ENCODE data around the gene SCYGR3.
"Not testable (repeated sequence)": the region's sequence is repeated elsewhere in the genome, so short reads cannot be mapped to it uniquely, and the experiment has no call there.

The SCYGR3 gene

DNA sequence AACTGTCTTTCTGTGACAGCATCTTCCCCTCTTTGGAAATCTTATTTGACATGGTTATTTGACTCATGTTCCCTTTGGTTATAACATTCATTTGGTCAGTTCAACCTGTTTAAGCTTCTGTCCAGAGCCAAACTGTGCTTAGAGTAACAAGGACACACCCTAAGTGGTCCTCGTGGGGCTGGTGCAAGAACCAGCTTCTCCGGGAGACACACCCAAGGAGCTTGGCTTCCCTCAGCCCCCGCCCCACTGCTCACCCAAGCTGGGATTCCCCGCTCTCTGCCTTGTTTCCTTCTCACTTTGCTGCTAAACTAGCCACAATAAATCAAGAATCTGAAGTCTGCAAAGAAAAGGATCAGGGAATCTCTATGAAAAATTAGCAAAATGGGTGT is 1.4 kb downstream of the SCYGR3 start:
- no peak for DNase-seq (ENCODE audit: low read depth)

DNA sequence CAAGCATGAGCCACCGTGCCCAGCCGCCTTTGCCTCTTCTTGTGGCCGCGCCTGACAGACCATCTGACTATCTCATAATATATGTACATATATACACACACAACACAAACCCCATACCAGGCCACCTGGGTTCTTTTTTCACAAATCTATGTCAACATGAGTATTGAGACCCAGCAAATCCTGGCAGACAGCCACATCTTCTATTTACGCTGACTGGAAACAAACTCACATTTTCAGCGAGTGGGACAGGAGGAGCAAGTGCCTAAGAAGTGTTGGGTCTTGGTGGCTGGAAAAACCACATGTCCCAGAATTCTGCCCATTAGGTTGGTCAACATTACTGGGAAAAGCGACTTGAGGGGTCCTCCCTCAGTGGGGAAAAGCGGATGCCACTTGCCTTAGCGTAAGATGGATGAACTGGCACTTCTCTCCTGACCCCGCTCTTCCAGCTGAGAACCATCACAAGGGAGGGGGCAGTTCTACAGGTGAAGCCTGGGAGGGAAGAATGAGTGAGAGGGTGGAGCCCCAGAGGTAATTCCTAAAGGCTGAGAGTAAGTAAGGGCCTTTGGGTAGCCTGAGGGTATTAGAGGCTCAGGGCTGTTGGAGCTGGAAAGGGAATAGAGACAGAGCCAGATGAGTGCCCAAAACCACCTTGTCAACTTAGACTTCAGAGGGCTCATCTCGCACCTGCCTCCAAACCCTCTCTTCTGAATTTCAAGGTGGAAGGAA is 1.9 kb downstream of the SCYGR3 start:
- no peak for DNase-seq (ENCODE audit: low read depth)

DNA sequence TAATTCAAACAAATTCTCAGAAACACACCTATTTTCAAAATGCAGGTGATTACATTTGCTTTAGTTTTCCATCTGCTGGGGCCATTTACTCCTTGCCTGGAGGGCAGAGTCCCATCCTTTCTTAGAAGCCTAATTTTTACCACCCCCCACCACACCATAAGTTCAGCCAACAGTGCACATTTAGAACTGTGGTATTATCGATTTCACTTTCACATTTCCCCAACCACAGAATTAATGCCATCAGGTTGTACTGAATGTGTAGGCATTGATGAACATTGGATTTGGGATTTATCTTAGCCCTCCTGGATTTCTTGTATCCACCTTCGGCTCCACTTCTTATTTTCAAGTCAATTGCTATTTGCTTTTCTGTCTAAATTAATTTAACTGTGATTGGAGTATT is 4.5 kb downstream of the SCYGR3 start:
- DNase-seq (ENCODE audit: low read depth), result no peak

DNA sequence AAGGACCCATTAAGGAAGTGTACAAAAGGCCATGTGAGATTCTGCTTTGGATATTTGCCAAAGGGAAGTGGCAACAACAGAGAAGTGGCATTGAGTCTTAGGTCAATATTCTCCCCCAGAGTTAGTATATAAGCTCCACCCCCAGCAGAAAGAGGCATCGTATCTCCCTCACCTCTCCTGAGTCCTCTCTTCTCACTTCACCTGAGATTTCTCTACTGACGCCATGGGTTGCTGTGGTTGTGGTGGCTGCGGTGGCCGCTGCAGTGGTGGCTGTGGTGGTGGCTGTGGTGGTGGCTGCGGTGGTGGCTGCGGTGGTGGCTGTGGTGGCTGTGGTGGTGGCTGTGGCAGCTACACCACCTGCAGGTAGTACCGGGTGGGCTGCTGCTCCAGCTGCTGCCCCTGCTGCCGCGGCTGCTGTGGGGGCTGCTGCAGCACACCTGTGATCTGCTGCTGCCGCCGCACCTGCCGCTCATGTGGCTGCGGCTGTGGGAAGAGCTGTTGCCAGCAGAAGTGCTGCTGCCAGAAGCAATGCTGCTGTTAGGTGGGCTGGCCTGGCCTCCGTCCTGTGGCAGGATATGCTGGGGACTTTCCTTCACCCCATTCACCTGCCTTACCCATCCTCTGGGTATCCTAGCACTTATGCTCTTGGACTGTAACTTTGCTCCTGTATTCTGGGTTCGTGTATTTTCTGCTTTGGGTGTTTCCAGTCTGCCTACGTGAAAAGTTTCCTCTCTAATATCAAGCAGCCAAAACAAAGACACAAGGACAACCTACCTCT is 5.9 kb downstream of the SCYGR3 start:
- DNase-seq (ENCODE audit: low read depth), result no peak

DNA sequence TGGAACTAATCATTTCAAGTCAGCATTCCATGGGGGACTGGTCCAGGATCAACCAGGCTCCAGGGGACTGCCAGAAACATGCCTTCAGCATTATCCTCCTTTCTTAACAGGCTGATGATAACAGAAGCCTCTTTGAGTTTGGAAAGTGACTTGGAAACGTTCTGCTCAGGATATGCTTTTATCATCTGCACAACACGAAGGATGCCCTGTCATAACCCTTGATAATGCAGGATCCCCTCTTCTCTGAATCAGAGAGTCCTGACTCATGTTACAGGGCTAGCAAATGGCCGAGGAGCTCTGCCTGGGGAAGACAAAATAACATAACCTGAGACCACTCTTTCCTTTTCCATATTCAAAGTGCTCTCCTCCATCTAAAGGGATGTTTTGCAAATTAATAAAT is 6.7 kb downstream of the SCYGR3 start:
- DNase-seq (ENCODE audit: low read depth), result no peak

DNA sequence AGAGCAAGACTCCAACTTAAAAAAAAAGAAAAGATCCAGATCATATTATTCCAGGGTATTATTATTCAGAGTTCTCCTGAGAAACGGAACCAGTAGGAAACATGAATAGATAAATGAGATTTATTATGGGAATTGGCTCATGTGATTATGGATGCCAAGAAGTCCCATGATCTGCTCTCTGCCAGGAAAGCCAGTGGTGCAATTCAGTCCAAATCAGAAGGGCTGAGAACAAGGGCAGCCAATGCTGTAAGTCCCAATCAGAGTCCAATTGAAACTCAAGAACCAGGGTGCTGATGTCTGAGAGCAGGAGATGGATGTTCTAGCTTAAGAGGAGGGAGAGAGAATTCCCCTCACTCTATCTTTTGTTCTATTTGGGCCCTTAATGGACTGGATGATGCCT is 8.2 kb downstream of the SCYGR3 start:
- no peak for DNase-seq (ENCODE audit: low read depth)

DNA sequence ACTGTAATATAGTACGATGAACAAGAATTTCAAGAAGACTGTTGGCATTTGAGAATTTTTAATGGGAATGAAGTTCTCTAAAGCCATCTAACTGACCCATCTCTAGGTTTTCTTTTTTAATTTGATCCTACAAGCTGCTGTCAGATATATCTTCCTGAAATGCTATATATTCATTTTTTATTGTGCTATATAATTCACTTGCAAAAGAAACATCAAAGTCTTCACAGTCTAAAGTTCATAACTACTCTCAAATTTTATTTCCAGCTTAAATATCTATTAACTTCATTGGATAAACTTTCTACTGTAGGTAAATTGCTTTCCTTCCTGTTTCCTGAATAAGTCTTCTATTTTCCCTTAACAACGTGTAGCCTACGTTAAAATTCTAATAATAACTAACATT is 12.3 kb downstream of the SCYGR3 start:
- no peak for DNase-seq (ENCODE audit: low read depth)

DNA sequence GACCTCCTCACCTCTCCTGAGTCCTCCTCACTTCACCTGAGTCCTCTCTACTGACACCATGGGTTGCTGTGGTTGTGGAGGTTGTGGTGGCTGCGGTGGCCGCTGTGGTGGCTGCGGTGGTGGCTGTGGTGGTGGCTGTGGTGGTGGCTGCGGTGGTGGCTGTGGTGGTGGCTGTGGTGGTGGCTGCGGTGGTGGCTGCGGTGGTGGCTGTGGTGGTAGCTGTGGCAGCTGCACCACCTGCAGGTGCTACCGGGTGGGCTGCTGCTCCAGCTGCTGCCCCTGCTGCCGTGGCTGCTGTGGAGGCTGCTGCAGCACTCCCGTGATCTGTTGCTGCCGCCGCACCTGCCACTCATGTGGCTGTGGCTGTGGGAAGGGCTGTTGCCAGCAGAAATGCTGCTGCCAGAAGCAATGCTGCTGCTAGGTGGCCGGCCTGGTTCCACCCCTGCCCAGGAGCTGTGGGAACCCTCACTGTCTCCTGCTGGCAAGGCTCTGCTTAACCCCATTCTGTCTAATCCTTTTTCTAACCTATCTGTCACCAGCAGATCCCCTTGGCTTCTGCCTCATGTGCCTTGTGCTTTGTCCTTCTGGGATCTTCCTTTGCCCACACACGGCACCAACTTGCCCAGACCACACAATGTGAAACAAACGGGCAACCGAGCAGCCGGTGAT is 15.7 kb downstream of the SCYGR3 start, which contains the start of gene SCYGR2:
SCYGR2 (plus strand) TSS at position 59 of the 669 bp plus-strand sequence; CDS start at position 59, 0 bp downstream.
- not testable (repeated sequence) for DNase-seq (ENCODE audit: low read depth)

DNA sequence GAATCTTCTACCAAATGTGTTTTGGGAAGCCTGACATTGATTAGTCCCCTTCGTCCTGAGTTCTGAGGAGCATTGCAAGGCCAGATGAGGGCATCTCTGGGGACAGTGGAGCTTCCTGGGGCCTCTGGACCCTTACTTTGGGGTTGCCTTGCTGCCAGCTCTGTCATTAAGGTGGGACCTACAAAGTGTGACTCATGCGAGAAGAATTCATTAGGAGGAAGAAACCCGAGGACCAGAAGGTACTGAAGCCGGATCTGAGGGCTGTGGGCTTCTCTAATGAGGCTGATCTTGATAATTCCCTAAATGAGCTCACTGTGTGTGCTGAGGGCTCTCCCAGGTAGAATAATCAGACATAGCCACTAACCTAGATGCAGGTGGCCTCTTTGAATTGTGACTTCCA is 16.6 kb downstream of the SCYGR3 start:
- DNase-seq (ENCODE audit: low read depth), result no peak

DNA sequence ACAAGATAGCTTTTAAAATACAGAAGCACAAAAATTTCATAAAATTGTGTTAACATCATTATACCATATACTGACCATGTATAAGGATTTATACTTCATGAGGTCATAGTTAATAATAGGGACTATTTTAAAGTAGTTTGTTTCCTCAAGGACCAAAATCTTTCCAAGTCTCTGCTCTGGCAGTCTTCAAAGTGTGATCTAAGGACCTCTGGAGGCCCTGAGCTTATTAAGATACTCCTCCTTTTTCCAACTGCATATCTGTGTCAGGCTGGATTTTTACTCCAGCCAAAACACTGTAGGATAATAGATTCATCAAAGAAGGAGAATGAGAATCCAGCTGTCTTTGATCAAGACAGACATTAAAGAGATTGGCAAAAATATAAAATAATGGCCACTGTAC is 17.6 kb downstream of the SCYGR3 start:
- no peak for DNase-seq (ENCODE audit: low read depth)

DNA sequence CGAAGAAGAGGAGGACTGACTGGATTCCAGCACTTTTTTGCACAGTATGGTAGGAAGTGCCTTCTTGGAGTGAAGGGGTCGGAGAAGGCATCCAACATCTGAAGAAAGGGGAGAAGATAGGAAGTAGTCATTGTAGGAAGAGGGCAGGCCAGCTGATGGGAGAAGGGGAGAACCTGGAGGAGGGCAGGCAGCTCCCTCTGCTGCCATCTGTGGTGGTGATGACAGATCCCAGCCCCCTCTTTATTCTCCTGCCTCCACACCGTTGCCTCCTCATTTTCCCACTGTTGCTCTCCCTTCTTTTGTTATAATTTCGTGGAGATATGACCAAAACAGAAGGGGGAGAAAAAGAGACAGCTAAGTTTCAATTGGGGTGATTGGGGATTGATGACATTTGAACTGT is 18.8 kb downstream of the SCYGR3 start:
- DNase-seq (ENCODE audit: low read depth), result no peak

DNA sequence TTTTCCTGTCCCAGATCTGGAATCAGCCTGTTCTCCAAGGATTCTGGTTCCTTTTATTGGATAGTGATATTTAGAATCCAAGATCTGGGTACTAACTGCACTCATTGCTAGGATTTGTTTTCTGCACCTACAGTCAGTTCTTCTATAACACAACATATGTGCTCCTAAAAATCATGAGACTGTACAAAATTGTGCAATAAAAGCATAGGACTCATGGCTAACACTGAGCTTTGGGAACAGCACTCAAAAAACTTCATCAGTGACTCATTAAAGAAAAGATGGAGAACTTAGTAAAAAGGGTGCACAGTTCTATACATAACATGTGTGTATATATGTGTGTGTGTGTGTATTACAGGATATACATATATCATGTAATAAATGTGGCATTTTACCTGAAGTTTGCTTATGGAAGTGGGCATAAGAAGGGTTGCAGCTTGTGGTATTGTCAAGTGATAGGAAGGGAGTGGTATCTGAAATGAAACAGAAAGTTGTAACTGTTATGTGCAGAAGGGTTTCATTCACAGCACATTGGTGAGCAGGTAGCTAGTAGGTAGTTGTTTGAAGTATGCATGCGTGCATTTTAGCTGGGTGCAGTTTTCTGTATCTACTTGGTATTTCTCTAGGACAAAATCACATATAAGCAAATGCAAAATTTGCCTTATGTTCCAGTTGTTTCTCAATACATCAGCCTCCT is 21.8 kb downstream of the SCYGR3 start:
- no peak for DNase-seq (ENCODE audit: low read depth)

DNA sequence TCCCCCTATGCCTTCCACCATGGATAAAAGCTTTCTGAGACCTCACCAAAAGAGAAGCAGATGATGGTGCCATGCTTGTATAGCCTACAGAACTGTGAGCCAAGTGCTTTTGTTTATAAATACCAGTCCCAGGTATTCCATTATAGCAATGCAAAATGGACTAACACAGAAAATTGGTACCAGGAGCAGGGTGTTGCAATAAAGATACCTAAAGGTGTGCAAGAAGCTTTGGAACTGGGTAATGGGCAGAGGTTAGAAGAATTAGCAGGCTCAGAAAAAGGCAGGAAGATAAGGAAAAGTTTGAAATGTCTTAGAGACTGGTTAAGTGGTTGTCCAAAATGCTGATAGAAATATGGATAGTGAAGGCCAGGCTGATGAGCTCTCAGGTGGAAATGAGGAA is 32.3 kb downstream of the SCYGR3 start:
- DNase-seq (ENCODE audit: low read depth), result no peak

DNA sequence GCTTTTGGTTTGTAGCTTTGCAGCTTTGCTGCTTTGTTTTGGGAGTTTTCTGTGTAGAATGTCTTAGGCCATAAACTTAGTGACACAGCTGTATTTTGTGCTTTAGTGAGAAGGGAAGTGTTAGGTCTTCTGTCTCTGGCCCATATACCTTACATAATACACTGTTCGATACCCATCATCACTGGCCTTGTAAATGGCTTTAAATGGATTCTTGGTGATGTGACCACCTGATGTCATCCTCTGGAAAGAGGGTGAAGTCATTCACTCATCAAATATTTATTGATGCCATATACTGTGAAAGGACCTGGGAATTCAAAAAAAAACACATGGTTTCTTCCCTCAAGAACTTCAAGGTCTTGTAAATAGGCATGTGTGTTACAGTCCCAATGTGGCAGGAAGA is 34.8 kb downstream of the SCYGR3 start:
- no peak for DNase-seq (ENCODE audit: low read depth)

DNA sequence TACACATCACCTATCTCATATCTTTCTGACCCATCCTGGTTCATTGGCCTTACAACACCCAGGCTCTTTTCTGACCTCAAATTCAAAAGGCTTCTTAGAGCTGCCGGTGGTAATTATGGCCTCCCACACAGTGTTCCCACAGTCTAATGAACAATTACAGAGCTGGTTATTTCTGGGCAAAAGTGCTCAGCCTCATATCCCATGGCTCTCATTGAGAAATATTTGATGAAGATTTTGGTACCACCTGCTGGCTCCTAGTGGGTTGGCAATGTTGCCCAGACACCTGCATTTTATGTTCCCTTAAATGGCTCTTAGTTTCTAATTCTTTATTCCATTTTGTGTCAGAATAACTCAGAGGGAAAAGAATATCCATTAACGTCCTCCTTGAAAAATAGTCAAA is 36.0 kb downstream of the SCYGR3 start:
- no peak for DNase-seq (ENCODE audit: low read depth)

DNA sequence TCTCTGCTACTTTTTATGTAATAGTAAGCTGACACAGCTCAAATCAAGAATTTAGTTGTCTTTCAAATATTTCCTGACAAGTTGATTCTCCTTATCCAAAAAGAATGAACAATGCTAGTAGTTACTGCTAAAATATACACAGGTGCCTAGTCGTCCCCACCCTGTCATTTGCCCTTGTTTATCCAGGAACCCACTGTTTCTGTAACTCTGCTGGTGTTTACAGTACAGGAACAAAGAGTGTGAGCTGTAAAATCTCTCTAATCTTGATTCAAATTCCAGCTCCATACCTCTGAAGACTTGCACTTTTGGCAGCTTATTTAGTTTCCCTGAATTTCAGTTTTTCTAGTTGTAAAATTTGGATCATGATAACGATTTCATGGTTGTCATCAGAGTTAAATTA is 37.1 kb downstream of the SCYGR3 start:
- no peak for DNase-seq (ENCODE audit: low read depth)

DNA sequence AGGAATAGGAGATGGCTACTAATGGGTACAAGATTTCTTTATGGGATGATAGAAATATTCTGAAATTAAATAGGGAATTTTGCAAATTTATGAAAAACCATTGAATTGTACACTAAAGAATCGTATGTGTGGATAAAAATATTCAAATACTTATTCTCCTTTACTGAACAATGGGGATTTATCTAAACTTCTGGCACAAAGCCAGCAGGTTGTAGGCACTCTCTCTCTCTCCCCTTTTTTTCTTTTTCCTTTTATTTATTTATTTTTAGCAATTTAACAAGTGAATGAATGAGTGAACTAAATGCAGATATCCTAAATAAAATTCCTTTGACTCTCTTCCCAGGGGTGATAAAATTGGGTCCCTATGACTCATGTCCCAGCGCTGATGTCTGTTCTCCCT is 37.8 kb downstream of the SCYGR3 start:
- no peak for DNase-seq (ENCODE audit: low read depth)

DNA sequence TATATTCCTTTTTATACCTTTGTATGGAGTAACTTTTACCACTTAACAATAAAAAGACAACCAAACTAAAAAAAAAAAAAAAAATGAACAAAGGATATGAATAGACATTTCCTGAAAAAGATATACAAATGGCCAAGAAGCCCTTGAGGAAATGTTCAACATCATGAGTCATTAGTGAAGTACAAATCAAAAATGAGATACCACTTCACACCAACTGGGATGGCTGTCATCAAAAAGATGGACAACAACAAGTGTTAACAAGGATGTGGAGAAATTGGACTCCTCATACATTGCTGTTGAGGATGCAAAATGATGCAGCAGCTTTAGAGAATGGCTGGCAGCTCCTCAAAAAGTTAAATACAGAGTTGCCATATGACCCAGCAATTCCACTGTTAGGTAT is 38.5 kb downstream of the SCYGR3 start:
- no peak for DNase-seq (ENCODE audit: low read depth)

DNA sequence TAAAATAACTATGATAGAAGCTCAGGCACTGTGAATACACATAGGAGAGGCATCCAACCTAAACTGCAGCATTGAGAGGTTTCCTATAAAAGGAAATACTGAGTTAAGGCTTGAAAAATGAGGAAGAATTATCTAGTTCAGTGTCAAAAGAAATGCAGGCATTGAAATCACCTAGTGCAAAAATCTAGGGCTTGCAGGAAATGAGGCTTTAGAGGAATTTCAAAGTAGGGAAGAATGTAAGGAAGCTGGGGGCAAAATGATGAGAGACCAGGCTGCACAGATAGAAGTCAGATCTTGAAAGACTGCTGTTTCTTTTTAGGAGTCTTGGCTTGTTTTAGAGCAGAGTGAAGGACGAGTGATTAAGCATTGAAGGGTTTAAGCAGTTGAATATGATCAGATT is 44.0 kb downstream of the SCYGR3 start:
- DNase-seq (ENCODE audit: low read depth), result no peak

DNA sequence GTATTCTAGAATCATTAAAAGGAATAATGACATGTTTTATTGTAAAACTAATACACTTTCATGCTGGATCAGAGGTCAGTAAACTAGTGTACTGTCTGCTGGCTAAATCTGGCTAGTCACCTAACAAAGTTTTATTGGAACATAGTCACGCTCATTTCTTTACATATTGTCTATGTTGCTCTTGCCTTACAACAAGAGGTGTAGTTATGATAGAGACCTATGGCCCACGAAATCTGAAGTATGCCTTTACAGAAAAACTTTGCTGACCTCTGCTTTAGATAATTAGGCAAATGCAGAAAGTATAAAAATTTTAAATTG is 45.8 kb downstream of the SCYGR3 start:
- no peak for DNase-seq (ENCODE audit: low read depth)

DNA sequence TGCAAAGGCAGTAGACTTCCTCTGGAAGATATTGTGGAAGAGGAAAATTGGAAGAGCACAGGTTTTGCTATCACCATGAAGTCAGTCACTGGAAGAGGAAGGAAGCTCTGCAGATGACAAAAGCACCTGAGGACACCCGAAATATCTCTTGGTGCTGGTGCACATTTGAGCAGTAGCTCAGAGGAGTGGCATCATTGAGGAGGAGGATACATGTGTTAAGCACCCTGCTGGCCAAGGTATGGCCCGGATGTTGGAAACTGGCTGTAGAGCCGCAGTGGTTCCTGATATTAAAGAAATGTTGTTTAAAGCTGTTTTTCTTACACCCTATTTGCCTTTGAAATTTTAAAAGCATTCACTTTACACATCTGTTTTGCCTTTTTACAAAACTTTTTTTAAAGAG is 48.6 kb downstream of the SCYGR3 start:
- DNase-seq (ENCODE audit: low read depth), result no peak

DNA sequence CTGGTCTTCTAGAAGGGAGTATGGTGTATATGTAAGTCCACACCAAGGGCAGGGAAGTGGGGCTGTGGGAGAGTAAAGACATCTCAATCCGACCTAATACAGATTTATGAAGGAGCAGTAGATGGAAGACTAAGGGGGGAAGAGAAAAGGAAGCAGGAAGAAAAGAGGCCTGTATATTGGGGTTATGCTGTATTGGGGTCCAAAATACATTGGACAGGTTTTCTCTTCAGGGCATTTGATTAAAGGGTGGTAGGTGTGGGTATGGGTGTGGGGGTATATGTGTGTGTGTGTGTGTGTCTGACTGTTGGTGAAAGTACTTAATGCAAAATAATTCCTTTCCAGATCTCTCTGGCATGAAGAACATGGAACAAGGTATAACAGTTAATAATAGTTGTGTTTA is 49.6 kb downstream of the SCYGR3 start:
- DNase-seq (ENCODE audit: low read depth), result no peak

Data from stimulated activated CD4-positive, alpha-beta T cell treated with anti-CD3 and anti-CD28 coated beads, Interleukin-2, amount 100 ng/mL, for 4 hours (primary cell).